Keratinocyte (primary cell): ENCODE data around the gene TMEM18.

Source experiments
- CTCF ChIP-seq, 3 experiments: IDR thresholded peaks in 1 of 3; conservative IDR thresholded peaks in 1 of 3; optimal IDR thresholded peaks in 1 of 3; 2 replicates in 2 of 3; 3 replicates in 1 of 3; pipeline versions ENCODE3 to v1.5.1; 2011; ENCODE audit warnings: low read length in 3 of 3, mild to moderate bottlenecking in 3 of 3, moderate library complexity in 2 of 3, control low read depth in 1 of 3, inconsistent platforms in 1 of 3; ENCODE audit not compliant: insufficient read depth in 2 of 3; ENCODE audit errors: extremely low read depth in 1 of 3
- EZH2 ChIP-seq: IDR thresholded peaks from one replicate; pipeline ENCODE4 v1.6.1; 2012; ENCODE audit warnings: inconsistent platforms, mild to moderate bottlenecking, low read length, moderate library complexity

- TF ChIP-seq CTCF (optimal IDR thresholded peaks at IDR 0.05 in 1 of 3, IDR thresholded peaks at IDR 0.05 in 1 of 3, conservative IDR thresholded peaks at IDR 0.05 in 1 of 3; ENCODE audit: extremely low read depth in 1 of 3, insufficient read depth in 2 of 3, low read length in 3 of 3) (no peak), EZH2 (no peak)
These were observed 1.7 kb downstream of the TMEM18 start for GRCh38 chr2:675460-675859.
